ENCODE results near the gene AHRR.

Gene AHRR

DNA sequence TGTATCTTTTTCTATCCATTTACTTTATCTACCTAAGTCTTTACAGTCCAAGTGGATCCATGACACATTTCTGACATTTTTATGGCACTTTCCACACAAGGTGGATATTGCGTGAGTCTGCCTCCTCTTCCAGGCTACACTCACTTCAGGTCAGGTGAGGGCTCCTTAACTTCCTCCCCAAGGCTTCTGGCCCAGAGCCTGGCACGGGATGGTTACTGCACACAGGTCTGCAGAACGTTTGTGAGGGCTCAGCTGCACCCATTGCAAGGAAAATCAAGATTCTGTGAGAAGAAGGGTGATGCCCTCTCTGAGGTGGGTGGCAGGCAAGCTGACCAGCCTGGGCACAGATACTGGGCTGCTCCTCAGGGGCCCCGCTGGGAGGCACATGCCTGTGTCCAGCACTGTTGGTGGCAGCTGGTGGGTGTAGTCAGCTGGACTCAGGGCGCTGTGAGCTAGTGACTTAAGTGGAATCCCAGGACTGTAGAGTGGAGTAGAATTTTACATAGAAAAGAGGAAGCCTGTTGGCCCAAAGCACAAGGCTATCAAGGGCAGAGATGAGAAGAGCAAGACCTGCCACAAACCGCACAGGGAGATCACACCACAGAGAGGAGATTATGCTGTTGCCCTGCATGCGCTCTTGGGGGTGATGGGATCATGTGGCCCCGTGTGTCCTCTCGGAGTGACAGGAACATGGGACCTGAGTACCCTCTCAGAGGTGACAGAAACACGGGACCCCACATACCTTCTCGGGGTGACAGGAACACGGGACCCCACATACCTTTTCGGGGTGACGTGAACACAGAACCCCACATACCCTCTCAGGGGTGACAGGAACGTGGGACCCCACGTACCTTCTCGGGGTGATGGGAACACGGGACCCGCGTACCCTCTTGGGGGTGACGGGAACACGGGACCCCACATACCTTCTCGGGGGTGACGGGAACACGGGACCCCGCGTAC lies 21.3 kb downstream of the AHRR start:
- H3K4me3 Mint-ChIP-seq = peak overlapping the region; percentile 71
- no peaks in the 10 kb centered on the region for H3K27me3 Mint-ChIP-seq (ENCODE audit: low read depth)
- H3K36me3 Mint-ChIP-seq (ENCODE audit: low read depth) = peaks cover 3% of the 10 kb centered on the region
- peaks cover 35% of the 10 kb centered on the region for H3K4me1 Mint-ChIP-seq (ENCODE audit: low read depth)
- H3K9me3 Mint-ChIP-seq = no peaks in the 10 kb centered on the region
- peak overlapping the region; percentile 54 for H3K27ac Mint-ChIP-seq

DNA sequence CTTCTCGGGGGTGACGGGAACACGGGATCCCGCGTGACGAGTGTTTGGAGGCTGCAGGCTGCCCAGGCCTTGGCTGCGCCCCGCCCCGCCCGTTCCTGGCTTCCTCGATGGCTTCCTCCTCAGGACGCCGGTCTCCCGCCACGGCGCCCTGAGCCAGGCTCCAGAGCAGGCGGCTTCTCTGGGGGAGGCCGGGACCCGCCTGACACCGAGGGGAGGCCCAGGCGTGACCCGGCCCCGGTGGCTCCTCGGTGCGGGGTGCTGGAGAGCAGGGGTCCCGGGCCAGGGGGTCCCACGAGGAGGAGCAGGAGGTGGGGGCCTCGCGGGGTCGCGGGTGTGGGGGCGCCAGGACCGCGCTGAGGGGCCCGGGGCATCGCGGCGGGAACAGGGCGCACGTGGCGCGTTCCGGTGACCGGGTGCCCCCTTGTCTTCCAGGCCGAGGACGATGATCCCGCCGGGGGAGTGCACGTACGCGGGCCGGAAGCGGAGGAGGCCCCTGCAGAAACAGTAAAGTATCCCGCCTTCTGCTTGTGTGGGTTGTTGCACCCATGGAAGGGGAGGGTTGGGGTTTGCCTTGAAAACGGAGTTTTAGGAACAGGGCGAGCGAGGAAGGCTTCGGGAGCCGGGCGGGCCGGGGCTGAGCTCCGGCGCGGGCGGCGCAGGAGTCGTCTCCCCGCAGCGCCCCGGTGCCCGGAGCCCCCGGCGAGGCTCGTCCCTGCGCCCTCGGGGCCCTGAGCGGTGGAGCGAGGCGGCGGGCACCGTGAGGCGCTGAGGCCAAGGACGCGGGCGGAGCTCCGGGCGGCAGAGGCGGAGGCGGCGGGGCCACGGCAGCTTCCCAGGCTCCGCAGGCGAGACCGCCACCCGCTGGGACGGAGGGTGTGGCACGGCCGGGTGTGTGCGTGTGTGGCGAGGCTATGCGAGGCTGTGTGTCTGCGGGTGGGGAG lies 22.2 kb downstream of the AHRR start:
- H3K9me3 Mint-ChIP-seq = no peaks in the 10 kb centered on the region
- H3K27me3 Mint-ChIP-seq (ENCODE audit: low read depth) = no peaks in the 10 kb centered on the region
- H3K36me3 Mint-ChIP-seq (ENCODE audit: low read depth) = peaks cover 3% of the 10 kb centered on the region
- peak overlapping the region; percentile 82 for H3K4me3 Mint-ChIP-seq
- H3K27ac Mint-ChIP-seq = peak overlapping the region; percentile 88
- peaks cover 35% of the 10 kb centered on the region for H3K4me1 Mint-ChIP-seq (ENCODE audit: low read depth)

DNA sequence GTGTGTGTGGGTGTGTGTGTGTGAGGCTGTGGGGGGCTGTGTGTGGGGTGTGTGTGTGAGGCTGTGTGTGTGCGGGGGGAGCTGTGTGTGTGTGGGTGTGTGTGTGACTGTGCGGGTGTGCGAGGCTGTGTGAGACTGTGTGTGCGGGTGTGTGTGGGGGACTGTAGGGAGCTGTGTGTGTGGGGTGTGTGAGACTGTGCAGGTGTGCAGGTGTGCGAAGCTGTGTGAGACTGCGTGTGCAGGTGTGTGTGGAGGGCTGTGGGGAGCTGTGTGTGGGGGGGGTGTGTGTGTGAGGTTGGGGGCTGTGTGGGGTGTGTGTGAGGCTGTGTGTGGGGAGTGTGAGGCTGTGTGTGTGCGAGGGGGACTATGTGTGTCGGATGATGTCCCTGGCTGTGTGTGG lies 23.2 kb downstream of the AHRR start:
- Mint-ChIP-seq H3K4me1 (ENCODE audit: low read depth) (peaks cover 35% of the 10 kb centered on the region), H3K9me3 (no peaks in the 10 kb centered on the region), H3K36me3 (ENCODE audit: low read depth) (peaks cover 3% of the 10 kb centered on the region)

DNA sequence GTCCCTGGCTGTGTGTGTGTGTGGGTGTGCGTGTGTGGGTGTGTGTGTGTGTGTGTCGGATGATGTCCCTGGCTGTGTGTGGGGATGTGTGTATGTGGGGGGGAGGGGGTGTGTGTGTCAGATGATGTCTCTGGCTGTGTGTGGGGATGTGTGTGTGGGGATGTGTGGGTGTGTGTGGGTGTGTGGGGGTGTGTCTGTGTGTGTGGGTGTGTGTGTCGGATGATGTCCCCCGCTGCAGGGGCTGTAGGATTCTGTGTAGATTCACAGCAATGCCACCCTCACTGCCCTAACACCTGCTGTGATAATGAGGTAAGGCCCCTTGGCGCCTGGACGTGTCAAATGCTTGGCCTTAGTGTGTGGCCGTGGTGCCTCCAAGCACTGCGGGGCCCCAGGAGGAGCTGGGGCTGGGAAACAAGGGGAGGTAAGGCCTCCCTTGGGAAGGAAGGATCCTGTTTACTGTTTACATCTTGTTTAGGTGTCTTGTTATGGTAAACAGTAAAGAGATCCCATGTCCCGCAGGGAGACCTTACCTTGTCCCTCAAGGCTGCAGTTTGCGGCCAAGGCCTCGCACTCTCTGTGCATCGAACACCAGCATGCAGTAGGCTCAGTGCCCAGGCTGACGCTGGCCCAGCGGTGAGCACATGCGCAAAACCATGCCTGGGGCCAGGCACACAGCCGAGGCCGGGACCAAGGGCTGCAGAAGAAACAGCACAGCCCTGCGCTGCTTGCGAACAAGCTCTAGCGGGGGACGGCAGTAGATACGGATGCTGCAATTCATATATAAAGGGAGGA lies 24.1 kb downstream of the AHRR start:
- no peaks in the 10 kb centered on the region for H3K27me3 Mint-ChIP-seq (ENCODE audit: low read depth)
- peaks cover 4% of the 10 kb centered on the region for H3K36me3 Mint-ChIP-seq (ENCODE audit: low read depth)
- peaks cover 31% of the 10 kb centered on the region for H3K4me1 Mint-ChIP-seq (ENCODE audit: low read depth)
- H3K9me3 Mint-ChIP-seq = no peaks in the 10 kb centered on the region
- peak overlapping the region; percentile 63 for H3K4me3 Mint-ChIP-seq
- H3K27ac Mint-ChIP-seq = peak overlapping the region; percentile 49

More for the DNA sequence above, 23.2 kb downstream of the AHRR start:
- H3K4me3 Mint-ChIP-seq = no peak overlapping the region
- H3K27me3 Mint-ChIP-seq (ENCODE audit: low read depth) = no peaks in the 10 kb centered on the region
- H3K27ac Mint-ChIP-seq = peak overlapping the region; percentile 59

DNA sequence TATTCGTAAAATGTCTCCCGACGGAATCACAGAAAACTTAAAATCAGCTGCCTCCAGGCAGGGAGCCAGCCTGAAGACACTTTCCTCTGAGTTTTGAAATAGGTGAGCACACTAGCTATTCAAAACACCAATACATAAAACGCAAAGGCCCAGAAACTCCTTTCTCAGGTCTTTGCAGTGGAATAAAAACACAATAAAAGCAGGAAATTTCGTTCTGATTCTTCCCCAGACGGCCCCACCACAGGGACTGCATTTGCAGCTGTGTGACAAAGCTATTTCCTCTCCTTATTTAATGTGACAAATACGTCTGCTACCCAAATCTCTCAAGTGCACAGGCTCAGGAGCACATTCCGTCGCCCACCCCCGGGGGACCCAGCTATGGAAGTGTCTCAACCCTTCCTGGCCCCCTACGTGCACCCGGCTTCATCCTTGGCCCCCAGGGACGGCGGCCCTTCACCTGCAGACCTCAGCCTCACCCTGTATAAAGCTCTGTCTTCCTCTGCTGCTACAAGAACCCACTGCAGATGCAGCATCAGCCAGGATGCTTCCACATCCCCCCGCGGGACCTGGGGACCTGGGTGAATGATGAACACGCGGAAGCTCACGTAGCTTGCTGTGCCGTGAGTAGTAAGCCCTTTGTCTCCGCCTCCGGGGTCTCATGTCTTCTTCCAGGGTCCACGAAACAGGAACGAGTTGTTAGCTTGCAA lies 24.9 kb downstream of the AHRR start:
- Mint-ChIP-seq H3K4me1 (ENCODE audit: low read depth) (peaks cover 31% of the 10 kb centered on the region), H3K4me3 (peak overlapping the region; percentile 63), H3K27me3 (ENCODE audit: low read depth) (no peaks in the 10 kb centered on the region), H3K9me3 (no peaks in the 10 kb centered on the region), H3K27ac (peak overlapping the region; percentile 71), H3K36me3 (ENCODE audit: low read depth) (peaks cover 4% of the 10 kb centered on the region)

DNA sequence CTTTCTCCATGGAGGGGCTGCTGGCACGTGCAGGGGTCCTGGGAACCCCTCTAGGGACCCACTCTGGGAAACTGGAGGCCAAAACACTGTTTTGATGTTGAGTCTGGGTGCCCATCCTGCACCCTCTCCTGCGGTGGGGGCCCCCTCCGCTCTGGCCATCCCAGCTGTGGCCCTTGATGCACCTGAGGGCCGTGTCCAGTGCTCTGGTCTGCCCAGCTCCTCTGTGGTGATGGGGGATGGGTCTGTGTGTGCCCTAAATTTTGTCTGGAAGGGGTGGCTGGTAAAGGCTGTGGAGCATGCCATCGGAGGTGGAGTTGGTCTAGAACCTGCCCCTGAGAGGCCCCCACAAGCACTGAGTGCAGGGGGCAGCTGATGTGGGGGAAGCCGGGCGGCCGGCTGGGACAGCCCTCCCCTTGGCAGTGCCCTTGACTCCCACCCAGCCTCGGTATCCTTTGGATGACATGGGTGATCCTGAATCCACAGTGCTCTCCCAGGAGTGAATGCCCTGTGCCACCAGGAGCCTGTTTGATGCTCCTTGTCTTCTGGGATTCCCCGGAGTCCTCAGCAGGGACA lies 26.3 kb downstream of the AHRR start:
- H3K4me1 Mint-ChIP-seq (ENCODE audit: low read depth) = peaks cover 24% of the 10 kb centered on the region
- H3K4me3 Mint-ChIP-seq = no peak overlapping the region
- no peaks in the 10 kb centered on the region for H3K9me3 Mint-ChIP-seq
- H3K36me3 Mint-ChIP-seq (ENCODE audit: low read depth) = peaks cover 3% of the 10 kb centered on the region
- no peak overlapping the region for H3K27ac Mint-ChIP-seq
- H3K27me3 Mint-ChIP-seq (ENCODE audit: low read depth) = no peaks in the 10 kb centered on the region

DNA sequence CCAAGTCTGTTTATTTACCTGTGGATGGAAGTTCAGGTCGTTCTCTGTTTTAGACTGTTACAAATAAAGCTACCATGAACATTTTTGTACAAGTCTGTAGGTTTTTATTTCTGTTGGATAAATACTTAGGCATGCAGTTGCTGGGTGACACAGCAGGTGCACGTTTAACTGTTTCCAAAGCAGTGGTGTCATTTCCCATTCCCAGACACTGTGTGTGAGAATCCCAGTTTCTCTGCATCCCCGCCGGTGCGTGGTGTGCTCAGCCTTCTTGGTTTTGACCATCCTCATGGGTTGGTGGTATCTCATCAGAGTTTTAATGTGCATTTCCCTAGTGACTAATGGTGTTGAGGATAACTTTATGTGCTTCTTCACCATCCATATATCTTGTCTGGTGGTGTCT lies 27.2 kb downstream of the AHRR start:
- Mint-ChIP-seq H3K4me3 (no peak overlapping the region), H3K27ac (no peak overlapping the region)

DNA sequence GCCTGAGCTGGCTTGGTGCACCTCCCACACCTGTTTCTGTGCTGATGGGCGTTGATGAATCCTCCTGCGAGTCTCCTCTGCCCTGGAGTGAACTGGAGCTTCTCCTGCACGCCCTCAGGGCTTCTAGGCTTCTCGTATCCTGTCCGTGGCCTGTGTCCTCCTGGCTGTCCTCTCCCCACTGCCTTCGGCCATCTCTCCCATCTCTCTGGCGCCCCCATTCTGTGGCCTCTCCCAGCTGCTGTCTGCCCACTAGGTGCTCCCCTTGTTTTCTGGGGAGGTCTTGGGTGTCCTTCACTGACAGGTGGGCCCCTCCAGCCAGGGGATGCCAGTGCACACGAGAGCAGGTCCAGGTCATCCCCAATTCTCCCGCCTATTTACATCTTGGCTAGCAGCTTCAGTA lies 28.8 kb downstream of the AHRR start:
- peaks cover 19% of the 10 kb centered on the region for H3K4me1 Mint-ChIP-seq (ENCODE audit: low read depth)
- H3K36me3 Mint-ChIP-seq (ENCODE audit: low read depth) = peaks cover 3% of the 10 kb centered on the region
- H3K27me3 Mint-ChIP-seq (ENCODE audit: low read depth) = no peaks in the 10 kb centered on the region
- H3K9me3 Mint-ChIP-seq = no peaks in the 10 kb centered on the region
- no peak overlapping the region for H3K4me3 Mint-ChIP-seq
- H3K27ac Mint-ChIP-seq = no peak overlapping the region

More for the DNA sequence above, 27.2 kb downstream of the AHRR start:
- Mint-ChIP-seq H3K9me3 (no peaks in the 10 kb centered on the region), H3K36me3 (ENCODE audit: low read depth) (peaks cover 3% of the 10 kb centered on the region), H3K4me1 (ENCODE audit: low read depth) (peaks cover 22% of the 10 kb centered on the region), H3K27me3 (ENCODE audit: low read depth) (no peaks in the 10 kb centered on the region)

DNA sequence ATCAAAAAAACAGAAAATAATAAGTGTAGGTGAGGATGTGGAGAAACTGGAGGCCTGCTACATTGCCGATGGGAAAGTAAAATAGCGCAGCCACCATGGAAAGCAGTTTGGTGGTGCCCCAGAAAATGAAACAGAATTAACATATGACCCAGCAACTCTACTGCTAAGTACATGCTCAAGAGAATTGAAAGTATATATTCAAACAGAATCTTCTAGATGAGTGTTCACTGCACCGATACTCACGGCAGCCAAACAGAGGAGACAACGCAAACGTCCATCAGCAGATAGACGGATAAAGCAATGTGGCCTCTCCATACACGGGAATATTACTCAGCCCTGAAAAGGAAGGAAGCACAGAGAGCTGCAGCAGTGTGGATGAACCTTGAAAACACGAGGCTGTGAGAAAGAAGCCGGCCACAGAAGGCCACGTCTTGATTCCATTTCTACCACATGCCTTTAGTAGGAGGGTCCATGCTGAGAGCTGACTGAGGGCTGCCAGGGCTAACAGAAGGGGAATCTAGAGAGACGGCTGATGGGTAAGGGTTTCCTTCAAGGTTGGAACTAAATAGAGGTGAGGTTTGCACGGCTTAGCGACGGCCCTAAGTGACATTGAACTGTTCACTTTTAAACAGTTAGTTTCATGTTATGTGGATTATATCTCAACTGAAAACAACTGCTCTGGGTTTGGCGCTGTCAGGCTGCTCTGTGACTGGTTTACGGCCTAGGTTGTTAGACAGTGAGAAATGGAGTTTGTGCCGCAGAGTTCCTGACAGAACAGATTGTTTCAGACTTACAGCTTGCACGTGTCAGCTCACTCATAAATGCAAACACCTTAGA lies 29.8 kb downstream of the AHRR start:
- Mint-ChIP-seq H3K4me1 (ENCODE audit: low read depth) (peaks cover 13% of the 10 kb centered on the region), H3K27ac (no peak overlapping the region), H3K36me3 (ENCODE audit: low read depth) (peaks cover 5% of the 10 kb centered on the region), H3K9me3 (no peaks in the 10 kb centered on the region), H3K4me3 (no peak overlapping the region), H3K27me3 (ENCODE audit: low read depth) (no peaks in the 10 kb centered on the region)

DNA sequence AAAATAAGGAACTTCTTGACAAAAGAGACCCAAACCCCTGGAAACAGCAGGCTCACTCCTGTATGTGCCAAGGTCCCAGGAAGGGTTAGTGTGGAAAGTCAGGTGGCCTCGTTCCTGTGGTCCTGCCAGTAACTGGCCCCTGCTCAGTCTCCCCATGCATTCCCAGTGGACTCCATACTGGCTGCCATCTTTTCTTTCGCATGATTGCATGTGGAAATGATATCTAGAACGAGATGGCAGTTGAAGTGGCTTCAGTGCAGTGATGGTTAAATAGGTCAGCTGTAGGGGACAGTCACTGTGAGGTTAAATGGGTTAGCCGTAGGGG lies 30.4 kb downstream of the AHRR start:
- Mint-ChIP-seq H3K4me1 (ENCODE audit: low read depth) (peaks cover 7% of the 10 kb centered on the region), H3K4me3 (no peak overlapping the region), H3K27ac (no peak overlapping the region), H3K36me3 (ENCODE audit: low read depth) (peaks cover 5% of the 10 kb centered on the region), H3K27me3 (ENCODE audit: low read depth) (no peaks in the 10 kb centered on the region), H3K9me3 (no peaks in the 10 kb centered on the region)

DNA sequence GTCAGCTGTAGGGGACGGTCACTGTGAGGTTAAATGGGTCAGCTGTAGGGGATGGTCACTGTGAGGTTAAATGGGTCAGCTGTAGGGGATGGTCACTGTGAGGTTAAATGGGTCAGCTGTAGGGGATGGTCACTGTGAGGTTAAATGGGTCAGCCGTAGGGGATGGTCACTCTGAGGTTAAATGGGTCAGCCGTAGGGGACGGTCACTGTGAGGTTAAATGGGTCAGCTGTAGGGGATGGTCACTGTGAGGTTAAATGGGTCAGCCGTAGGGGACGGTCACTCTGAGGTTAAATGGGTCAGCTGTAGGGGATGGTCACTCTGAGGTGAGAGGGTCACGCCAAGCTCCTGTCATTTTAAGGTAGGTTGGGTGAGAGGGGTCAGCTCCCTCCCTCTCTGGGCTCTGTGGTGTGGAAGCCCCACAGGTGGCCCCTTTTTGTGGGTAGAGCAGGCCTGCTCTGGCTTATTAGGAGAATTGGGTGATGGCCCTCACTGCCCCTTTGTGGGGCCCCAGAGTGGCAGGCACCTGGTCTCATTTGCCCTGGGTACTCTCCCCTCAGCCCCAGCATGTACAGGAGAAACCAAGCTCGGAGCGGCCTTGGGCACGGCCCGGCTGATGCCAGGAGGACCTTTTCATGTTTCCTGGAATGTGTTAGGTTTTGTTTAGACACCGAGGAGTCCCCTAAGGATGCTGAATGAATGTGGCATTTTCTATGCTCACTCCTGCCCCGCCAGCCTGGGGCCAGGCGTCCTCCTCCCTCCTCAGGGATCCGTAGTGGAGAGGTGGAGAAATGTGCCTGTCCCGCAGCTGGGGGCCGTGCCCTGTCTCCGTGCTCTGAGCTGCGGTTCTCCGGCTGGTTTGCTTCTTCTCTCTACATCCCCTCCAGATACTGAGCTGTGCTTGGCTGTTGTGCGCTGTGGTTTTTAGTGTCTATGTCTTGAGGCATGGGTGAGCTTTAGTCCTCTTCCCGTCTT lies 31.4 kb downstream of the AHRR start:
- peaks cover 5% of the 10 kb centered on the region for H3K36me3 Mint-ChIP-seq (ENCODE audit: low read depth)

More for the DNA sequence above, 31.4 kb downstream of the AHRR start:
- Mint-ChIP-seq H3K27me3 (ENCODE audit: low read depth) (no peaks in the 10 kb centered on the region), H3K9me3 (no peaks in the 10 kb centered on the region), H3K27ac (no peak overlapping the region), H3K4me3 (no peak overlapping the region), H3K4me1 (ENCODE audit: low read depth) (peaks cover 2% of the 10 kb centered on the region)

All from T-helper 1 cell treated with Interleukin-12 subunit alpha and Interleukin-12 subunit beta and Interleukin-4 antibody, amounts not matched to agents 30 μg/mL and 1 μg/mL, for 36 hours (primary cell).